ENCODE data around the gene KYAT1. TPM values are rescaled to one million over a fixed set of nuclear protein-coding genes. Genes with fewer than 3 reads are reported as not detected.

The KYAT1 gene
- total RNA-seq: 10 to 100 TPM; 14.8 to 18.5 TPM

- ChIA-PET POLR2A (interaction anchor here (0.6 to 1.0 kb wide), 3 partner anchors 66 to 184 kb away, joined by 3 to 8 read pairs (median 4); no protein-coding TSS in a partner anchor), CTCF (interaction anchor here (0.6 to 5.7 kb wide), 4 partner anchors 19 to 167 kb away, joined by 3 to 29 read pairs (median 6); no protein-coding TSS in a partner anchor)
- DNase-seq: peak; percentile 99
- Mint-ChIP-seq H3K36me3 (ENCODE audit: low read depth) (peaks cover 13% of the 10 kb centered on the region), H3K4me3 (peak within 1 kb of the TSS; percentile 94), H3K27me3 (no peaks in the 10 kb centered on the region), H3K27ac (peak within 1 kb of the TSS; percentile 91), H3K4me1 (peaks cover 56% of the 10 kb centered on the region), H3K9me3 (ENCODE audit: low read depth) (no peaks in the 10 kb centered on the region)
- peak; percentile 95 for ATAC-seq
- intact Hi-C loops (cut with DNase I, micrococcal nuclease): loop anchor here (1.0 to 5.0 kb wide), 27 partner anchors 19 to 815 kb away; partner anchors contain the start of genes DOLK (in 2 of the 2), ENDOG (in 2 of the 2), NUP188 (in 2 of the 2) and DOLPP1 (in 1 of the 2)
Observed at GRCh38 chr9:128881884-128882676, at the start of gene KYAT1, which contains the start of gene LRRC8A. Gene KYAT1, minus strand, starts transcription at chr9:128881950. Its CDS starts 36,545 bp downstream, at chr9:128845405. Gene LRRC8A, plus strand, starts transcription at chr9:128882133. Its CDS starts 25,032 bp downstream, at chr9:128907165.

GRCh38 chr9:128929560-128929959 is 47.8 kb upstream of the KYAT1 start:
- Mint-ChIP-seq H3K9me3 (ENCODE audit: low read depth) (no peaks in the 10 kb centered on the region), H3K36me3 (ENCODE audit: low read depth) (no peaks in the 10 kb centered on the region), H3K27ac (no peak overlapping the region), H3K4me3 (no peak overlapping the region), H3K4me1 (peaks cover 9% of the 10 kb centered on the region), H3K27me3 (no peaks in the 10 kb centered on the region)
- no peak for ATAC-seq
- intact Hi-C loops (cut with DNase I, micrococcal nuclease): loop anchor here (2.0 to 5.0 kb wide), 3 partner anchors 47 to 282 kb away; partner anchors contain the start of genes KYAT1 (in 1 of the 2), LRRC8A (in 1 of the 2) and PKN3 (in 1 of the 2)
- DNase-seq: no peak
- POLR2A ChIA-PET: no interaction called here
- CTCF ChIA-PET: interaction anchor here (0.6 to 7.5 kb wide), 7 partner anchors 8 to 1008 kb away, joined by 3 to 86 read pairs (median 4); no protein-coding TSS in a partner anchor

GRCh38 chr9:128928624-128929023 is 46.9 kb upstream of the KYAT1 start:
- no peaks in the 10 kb centered on the region for H3K9me3 Mint-ChIP-seq (ENCODE audit: low read depth)
- ChIA-PET POLR2A (interaction anchor here (0.6 kb wide), 1 partner anchor 202 kb away, joined by 3 read pairs; no protein-coding TSS in a partner anchor), CTCF (interaction anchor here (0.6 to 7.5 kb wide), 30 partner anchors 9 to 1320 kb away, joined by 3 to 86 read pairs (median 4); partner anchors contain the start of genes DOLK, KYAT1, LRRC8A and NUP188)
- no peak for ATAC-seq
- H3K27me3 Mint-ChIP-seq: no peaks in the 10 kb centered on the region
- no peak overlapping the region for H3K27ac Mint-ChIP-seq
- H3K4me1 Mint-ChIP-seq: peaks cover 9% of the 10 kb centered on the region
- intact Hi-C loops (cut with DNase I, micrococcal nuclease): loop anchor here (1.0 to 5.0 kb wide), 7 partner anchors 46 to 281 kb away; partner anchors contain the start of genes KYAT1 (in 2 of the 2), ENDOG (in 1 of the 2), LRRC8A (in 1 of the 2) and PKN3 (in 1 of the 2)
- H3K4me3 Mint-ChIP-seq: no peak overlapping the region
- no peak for DNase-seq
- no peaks in the 10 kb centered on the region for H3K36me3 Mint-ChIP-seq (ENCODE audit: low read depth)

GRCh38 chr9:128927731-128928411 is 46.1 kb upstream of the KYAT1 start:
- Mint-ChIP-seq H3K4me1 (peaks cover 9% of the 10 kb centered on the region), H3K36me3 (ENCODE audit: low read depth) (no peaks in the 10 kb centered on the region), H3K27me3 (no peaks in the 10 kb centered on the region), H3K9me3 (ENCODE audit: low read depth) (no peaks in the 10 kb centered on the region), H3K4me3 (no peak overlapping the region), H3K27ac (peak overlapping the region; percentile 6)
- intact Hi-C loops (cut with DNase I, micrococcal nuclease): loop anchor here (1.0 to 5.0 kb wide), 7 partner anchors 46 to 281 kb away; partner anchors contain the start of genes KYAT1 (in 2 of the 2), ENDOG (in 1 of the 2), LRRC8A (in 1 of the 2) and PKN3 (in 1 of the 2)
- DNase-seq (peak; percentile 73), ATAC-seq (peak; percentile 81)
- ChIA-PET POLR2A (interaction anchor here (0.6 kb wide), 1 partner anchor 589 kb away, joined by 3 read pairs; no protein-coding TSS in a partner anchor), CTCF (interaction anchor here (0.6 to 7.5 kb wide), 32 partner anchors 9 to 1323 kb away, joined by 3 to 86 read pairs (median 4); partner anchors contain the start of genes KYAT1, LRRC8A, PKN3 and SPOUT1)

- ChIA-PET CTCF (interaction anchor here (0.7 to 7.5 kb wide), 2 partner anchors 28 to 60 kb away, joined by 3 to 86 read pairs; no protein-coding TSS in a partner anchor), POLR2A (no interaction called here)
- Mint-ChIP-seq H3K36me3 (ENCODE audit: low read depth) (no peaks in the 10 kb centered on the region), H3K27me3 (no peaks in the 10 kb centered on the region), H3K27ac (no peak overlapping the region), H3K4me3 (no peak overlapping the region), H3K9me3 (ENCODE audit: low read depth) (no peaks in the 10 kb centered on the region), H3K4me1 (peaks cover 14% of the 10 kb centered on the region)
- intact Hi-C loops (cut with DNase I, micrococcal nuclease): no loop called here
- no peak for ATAC-seq
- DNase-seq: no peak
Observed at GRCh38 chr9:128923493-128923883, 41.7 kb upstream of the KYAT1 start.

GRCh38 chr9:128921881-128922763 is 40.4 kb upstream of the KYAT1 start:
- Mint-ChIP-seq H3K27me3 (no peaks in the 10 kb centered on the region), H3K36me3 (ENCODE audit: low read depth) (peaks cover 8% of the 10 kb centered on the region), H3K27ac (no peak overlapping the region), H3K4me1 (peaks cover 7% of the 10 kb centered on the region), H3K9me3 (ENCODE audit: low read depth) (no peaks in the 10 kb centered on the region), H3K4me3 (no peak overlapping the region)
- intact Hi-C loops (cut with DNase I, micrococcal nuclease): no loop called here
- ChIA-PET POLR2A (no interaction called here), CTCF (interaction anchor here (0.6 to 0.9 kb wide), 3 partner anchors 58 to 501 kb away, joined by 3 to 4 read pairs (median 3); no protein-coding TSS in a partner anchor)
- no peak for DNase-seq
- ATAC-seq: peak; percentile 58

- POLR2A ChIA-PET: no interaction called here
- Mint-ChIP-seq H3K27me3 (no peaks in the 10 kb centered on the region), H3K4me3 (no peak within 1 kb of the TSS), H3K9me3 (ENCODE audit: low read depth) (no peaks in the 10 kb centered on the region), H3K4me1 (peaks cover 6% of the 10 kb centered on the region), H3K36me3 (ENCODE audit: low read depth) (peaks cover 15% of the 10 kb centered on the region), H3K27ac (no peak within 1 kb of the TSS)
- CTCF ChIA-PET: no interaction called here
- ATAC-seq: no peak
- intact Hi-C loops (cut with DNase I, micrococcal nuclease): no loop called here
- DNase-seq: no peak
Observed at GRCh38 chr9:128920381-128921058, 38.8 kb upstream of the KYAT1 start, which contains the start of gene PHYHD1. Gene PHYHD1, plus strand, starts transcription at chr9:128920982. Its CDS starts 1,342 bp downstream, at chr9:128922324.

- Mint-ChIP-seq H3K27ac (no peak overlapping the region), H3K9me3 (ENCODE audit: low read depth) (no peaks in the 10 kb centered on the region), H3K27me3 (no peaks in the 10 kb centered on the region), H3K4me1 (peaks cover 6% of the 10 kb centered on the region), H3K4me3 (no peak overlapping the region), H3K36me3 (ENCODE audit: low read depth) (peaks cover 18% of the 10 kb centered on the region)
- DNase-seq: no peak
- intact Hi-C loops (cut with DNase I, micrococcal nuclease): no loop called here
- ChIA-PET CTCF (no interaction called here), POLR2A (no interaction called here)
- no peak for ATAC-seq
Observed at GRCh38 chr9:128919402-128920089, 37.8 kb upstream of the KYAT1 start.

- Mint-ChIP-seq H3K9me3 (ENCODE audit: low read depth) (no peaks in the 10 kb centered on the region), H3K36me3 (ENCODE audit: low read depth) (peaks cover 18% of the 10 kb centered on the region), H3K4me3 (no peak overlapping the region), H3K27ac (no peak overlapping the region), H3K4me1 (peaks cover 11% of the 10 kb centered on the region), H3K27me3 (no peaks in the 10 kb centered on the region)
- no peak for ATAC-seq
- intact Hi-C loops (cut with DNase I, micrococcal nuclease): no loop called here
- DNase-seq: no peak
- CTCF ChIA-PET: interaction anchor here (0.9 to 1.0 kb wide), 2 partner anchors 8 to 9 kb away, joined by 3 read pairs; no protein-coding TSS in a partner anchor
- POLR2A ChIA-PET: no interaction called here
Observed at GRCh38 chr9:128918921-128919320, 37.2 kb upstream of the KYAT1 start.
